Esophagus squamous epithelium (tissue), 5 donors: Measurements from ENCODE around the gene CD6. TPM values are rescaled to one million over a fixed set of nuclear protein-coding genes. Genes with fewer than 3 reads are reported as not detected.
"Not testable (repeated sequence)": the region's sequence is repeated elsewhere in the genome, so short reads cannot be mapped to it uniquely, and the experiment has no call there.

Source experiments
- DNase-seq: peaks from one replicate; lab custom pipeline; 2025; lab: John Stamatoyannopoulos, UW
- H3K27ac ChIP-seq, 4 donors: fragments of 200-600 bp; sonication (generic); one replicate each; pipeline ENCODE4 v1.5.1; 2016 to 2019; ENCODE audit warnings: mild to moderate bottlenecking in 1 of 4
- H3K27me3 ChIP-seq, 4 donors: fragments of 200-600 bp; sonication (generic); 1 replicate in 3 of 4; 2 replicates in 1 of 4; pipeline versions ENCODE4 v1.5.1 to v1.6.0; 2017 to 2021; ENCODE audit warnings: antibody characterized with exemption in 1 of 4
- H3K36me3 ChIP-seq, 3 donors: fragments of 200-600 bp; sonication (generic); one replicate each; pipeline ENCODE4 v1.5.1; 2016 to 2019
- H3K4me1 ChIP-seq, 3 donors: fragments of 200-600 bp; sonication (generic); one replicate each; pipeline ENCODE4 v1.5.1; 2017 to 2019
- H3K4me3 ChIP-seq, 4 donors: fragments of 200-600 bp; sonication (generic); 1 replicate in 3 of 4; 2 replicates in 1 of 4; pipeline ENCODE4 v1.5.1; 2016 to 2019; ENCODE audit warnings: mild to moderate bottlenecking in 2 of 4, moderate library complexity in 1 of 4
- H3K9me3 ChIP-seq, 3 donors: fragments of 200-600 bp; sonication (generic); one replicate each; pipeline ENCODE4 v1.5.1; 2016 to 2019
- POLR2A ChIP-seq, 4 donors: fragments of 450-650 bp; IDR thresholded peaks; one replicate each; pipeline ENCODE4 v1.6.1; 2017; ENCODE audit warnings: antibody characterized with exemption in 4 of 4, mild to moderate bottlenecking in 4 of 4, moderate library complexity in 3 of 4
- WGBS, 2 donors: methylation state at CpG; one replicate each; pipeline ENCODE4 v1.1.5; 2018; 5-methylcytosine and 5-hydroxymethylcytosine counted together
- intact Hi-C: fragments of 100-400 bp; cut with DNase I; formaldehyde crosslinking; loops from one replicate; pipeline ENCODE4 v1.15.0; 2022
- total RNA-seq, 4 donors: library from RNA; depleted of rRNA; stranded (reverse); fragments of >200 nt; gene quantifications; one replicate each; pipeline ENCODE4 v1.1.0, GENCODE V29; 2016
- TF ChIP-seq, protein P1 (sequence below), 6 experiments: fragments of 450-650 bp in 4 of 6; fragments of 200-600 bp in 2 of 6; sonication (generic) in 2 of 6; IDR thresholded peaks; one replicate each; pipeline ENCODE4 v1.5.1; 2016 to 2019; ENCODE audit warnings: antibody characterized with exemption in 6 of 6, mild to moderate bottlenecking in 4 of 6, moderate library complexity in 4 of 6
- donor health status: DM: yes; HTN: yes; CAD: no.

Gene CD6
- total RNA-seq, 4 donors from 2014 or later = 0.79 to 4.4 (median 1.4) TPM

DNA sequence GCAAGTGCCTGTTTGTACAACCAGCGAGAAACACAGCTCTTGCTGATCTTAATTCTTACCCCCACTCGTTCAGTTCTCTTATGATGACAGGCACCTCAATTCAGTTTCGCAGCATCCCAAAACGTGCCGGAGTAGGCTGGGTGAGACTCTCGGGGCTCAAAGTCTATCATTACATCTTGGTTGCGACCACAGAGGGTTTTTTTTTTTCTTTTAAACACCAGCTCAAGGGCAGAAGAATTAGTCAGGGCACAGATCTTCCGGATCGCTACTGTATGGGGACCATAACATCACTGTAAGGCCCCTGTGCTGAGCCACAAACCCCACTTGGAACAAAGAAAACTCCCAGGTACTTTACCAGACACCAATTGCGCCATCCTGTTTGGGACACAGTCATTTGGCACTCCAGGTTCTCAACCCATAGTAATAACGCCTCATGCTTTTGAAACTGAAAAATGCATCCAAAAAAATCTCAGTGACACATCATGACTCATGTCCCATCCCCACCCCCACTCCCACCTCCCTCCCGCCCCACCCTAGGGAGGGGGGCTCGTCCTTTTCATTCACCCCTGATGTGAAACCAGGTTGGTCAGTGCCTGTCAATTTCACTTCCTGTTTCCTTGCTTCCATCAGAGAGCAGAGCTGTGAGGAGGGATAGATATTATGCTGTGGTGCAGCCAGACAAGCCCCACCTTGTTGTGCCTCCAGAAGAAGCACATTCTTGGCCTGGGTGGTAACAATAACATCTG is 89.8 kb downstream of the CD6 start:
- TF ChIP-seq, protein P1, sequence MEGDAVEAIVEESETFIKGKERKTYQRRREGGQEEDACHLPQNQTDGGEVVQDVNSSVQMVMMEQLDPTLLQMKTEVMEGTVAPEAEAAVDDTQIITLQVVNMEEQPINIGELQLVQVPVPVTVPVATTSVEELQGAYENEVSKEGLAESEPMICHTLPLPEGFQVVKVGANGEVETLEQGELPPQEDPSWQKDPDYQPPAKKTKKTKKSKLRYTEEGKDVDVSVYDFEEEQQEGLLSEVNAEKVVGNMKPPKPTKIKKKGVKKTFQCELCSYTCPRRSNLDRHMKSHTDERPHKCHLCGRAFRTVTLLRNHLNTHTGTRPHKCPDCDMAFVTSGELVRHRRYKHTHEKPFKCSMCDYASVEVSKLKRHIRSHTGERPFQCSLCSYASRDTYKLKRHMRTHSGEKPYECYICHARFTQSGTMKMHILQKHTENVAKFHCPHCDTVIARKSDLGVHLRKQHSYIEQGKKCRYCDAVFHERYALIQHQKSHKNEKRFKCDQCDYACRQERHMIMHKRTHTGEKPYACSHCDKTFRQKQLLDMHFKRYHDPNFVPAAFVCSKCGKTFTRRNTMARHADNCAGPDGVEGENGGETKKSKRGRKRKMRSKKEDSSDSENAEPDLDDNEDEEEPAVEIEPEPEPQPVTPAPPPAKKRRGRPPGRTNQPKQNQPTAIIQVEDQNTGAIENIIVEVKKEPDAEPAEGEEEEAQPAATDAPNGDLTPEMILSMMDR (IDR thresholded peaks at IDR 0.05) = no peak
- TF ChIP-seq POLR2A (IDR thresholded peaks at IDR 0.05) = no peak
- DNase-seq = no peak
- Histone ChIP-seq H3K27me3 (no peaks in the 10 kb centered on the region), H3K4me3 (no peak overlapping the region), H3K36me3 (no peaks in the 10 kb centered on the region), H3K9me3 (no peaks in the 10 kb centered on the region), H3K27ac (peak overlapping the region; percentile 41 to 73 (median 57)), H3K4me1 (peaks cover 7 to 19% (median 10%) of the 10 kb centered on the region in 3 donors)
- 32 to 45% methylated on average over 13 of the region's 13 CpGs for WGBS, 2 donors
- intact Hi-C loops = no loop called here

DNA sequence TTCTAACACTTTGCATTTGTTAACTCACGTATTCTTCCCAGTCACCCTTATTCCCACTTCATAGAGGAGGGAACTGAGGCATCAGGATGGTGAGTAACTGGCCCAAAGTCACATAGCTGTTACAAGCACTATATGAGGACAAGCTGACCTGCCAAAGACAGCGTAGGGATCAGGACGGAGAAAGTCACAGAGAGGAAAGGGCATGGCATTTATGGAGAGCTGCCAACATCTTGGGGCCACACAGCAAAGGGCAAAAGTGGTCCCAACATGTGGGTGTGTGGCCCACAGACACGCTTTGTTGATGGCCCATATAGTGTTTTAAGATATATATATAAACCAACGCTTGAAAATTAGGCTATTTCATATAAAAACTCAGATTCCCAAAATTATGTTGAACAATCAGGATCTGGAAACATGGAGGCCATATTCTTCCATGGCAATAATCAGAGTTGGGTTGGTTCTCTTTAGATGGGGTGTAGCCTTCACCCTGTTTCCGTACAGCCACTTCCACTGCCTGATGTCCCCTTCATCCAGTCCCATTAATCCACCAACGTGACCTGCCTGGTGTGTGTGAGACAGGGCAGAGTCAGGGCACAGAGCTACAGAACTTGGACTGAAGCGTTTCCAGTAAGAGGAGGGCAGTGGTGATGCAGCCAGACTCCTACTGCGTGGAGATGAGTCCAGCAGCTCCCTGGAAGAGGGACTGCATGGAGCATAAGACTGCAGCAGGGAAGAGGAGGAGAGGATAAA is 90.9 kb downstream of the CD6 start:
- Histone ChIP-seq H3K27me3 (no peaks in the 10 kb centered on the region), H3K36me3 (no peaks in the 10 kb centered on the region), H3K27ac (peak overlapping the region in 2 of 4 donors; percentile 41 to 73), H3K4me3 (no peak overlapping the region), H3K4me1 (peaks cover 7 to 19% (median 10%) of the 10 kb centered on the region in 3 donors), H3K9me3 (no peaks in the 10 kb centered on the region)
- intact Hi-C loops = no loop called here
- DNase-seq = no peak
- 79 to 84% methylated on average over 7 to 9 of the region's 9 CpGs for WGBS, 2 donors
- no peak for TF ChIP-seq POLR2A (IDR thresholded peaks at IDR 0.05)
- TF ChIP-seq, protein P1 (IDR thresholded peaks at IDR 0.05) = no peak

DNA sequence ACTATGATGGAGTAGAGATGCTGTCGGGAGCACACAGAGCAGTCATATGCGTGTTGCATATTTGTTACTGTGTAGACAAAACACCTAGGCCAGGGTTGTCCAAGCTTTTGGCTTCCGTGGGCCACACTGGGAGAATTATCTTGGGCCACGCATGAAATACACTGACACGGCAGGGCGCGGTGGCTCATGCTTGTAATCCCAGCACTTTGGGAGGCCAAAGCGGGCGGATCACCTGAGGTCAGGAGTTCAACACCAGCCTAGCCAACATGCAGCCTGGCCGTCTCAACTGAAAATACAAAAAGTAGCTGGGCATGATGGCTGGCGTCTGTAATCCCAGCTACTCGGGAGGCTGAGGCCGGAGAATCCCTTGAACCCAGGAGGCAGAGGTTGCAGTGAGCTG is 93.8 kb downstream of the CD6 start:
- H3K36me3 ChIP-seq, H3K4me3 ChIP-seq, DNase-seq, H3K27me3 ChIP-seq, H3K27ac ChIP-seq, H3K9me3 ChIP-seq, intact Hi-C loops: not testable (repeated sequence)
- H3K4me1 ChIP-seq = peaks cover 7 to 17% (median 10%) of the 10 kb centered on the region in 3 donors
- WGBS, 2 donors = 85 to 92% methylated on average over 4 to 10 of the region's 13 CpGs

DNA sequence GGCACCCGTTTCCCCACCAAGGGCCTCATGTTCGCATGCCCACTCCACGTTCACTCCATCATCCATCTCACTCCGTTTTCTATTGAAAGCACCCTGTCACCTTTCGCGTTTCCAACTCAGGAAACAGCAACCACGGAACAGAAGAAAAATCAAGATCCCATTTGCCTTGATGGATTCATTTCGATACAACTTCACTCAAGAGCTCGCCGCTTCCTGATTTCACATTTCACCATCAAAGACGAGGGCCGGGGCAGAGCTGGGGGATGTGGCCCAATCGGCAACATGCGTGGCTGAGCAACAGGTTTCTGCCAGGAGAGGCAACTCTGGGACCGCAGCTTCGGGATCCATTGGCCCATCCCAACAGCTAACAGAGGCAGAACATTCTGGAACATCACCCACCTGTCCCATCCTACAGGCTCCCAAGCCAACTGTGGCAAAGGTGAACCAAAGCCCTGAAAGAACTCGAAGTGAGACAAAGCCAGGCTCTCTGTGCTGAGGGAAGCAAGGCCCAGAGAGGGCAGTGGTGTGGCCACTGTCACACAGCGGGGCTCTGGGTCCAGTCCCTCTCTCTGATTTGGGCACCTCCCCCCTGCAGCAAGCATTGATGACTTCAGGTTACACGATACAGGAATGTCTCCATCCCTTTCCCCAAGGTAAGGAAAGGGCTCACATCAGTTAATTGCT is 94.6 kb downstream of the CD6 start:
- 74 to 87% methylated on average over 9 to 13 of the region's 19 CpGs for WGBS, 2 donors
- DNase-seq = no peak

DNA sequence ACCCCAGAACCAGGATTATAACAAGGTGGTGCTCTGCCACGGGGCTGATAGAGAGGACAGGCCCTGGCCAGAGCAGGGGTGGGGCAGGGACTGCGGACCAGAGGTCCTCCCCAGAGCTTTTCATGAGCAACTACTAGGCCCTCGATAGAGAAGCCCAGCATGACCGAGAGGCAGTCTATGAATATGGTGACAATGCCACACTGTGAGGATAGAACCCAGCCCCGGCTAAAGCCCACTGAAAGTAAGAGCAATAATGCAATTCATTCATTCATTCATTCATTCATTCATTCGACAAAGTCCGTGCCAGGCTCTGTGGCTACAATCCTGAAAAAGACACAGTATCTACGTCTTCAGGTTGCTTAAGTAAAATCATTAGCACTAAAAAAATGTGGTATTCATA is 95.2 kb downstream of the CD6 start:
- intact Hi-C loops = no loop called here
- WGBS, 2 donors = 78 to 89% methylated on average over 4 to 7 of the region's 8 CpGs
- no peak for TF ChIP-seq POLR2A (IDR thresholded peaks at IDR 0.05)
- TF ChIP-seq, protein P1 (IDR thresholded peaks at IDR 0.05) = no peak
- H3K9me3 ChIP-seq = no peaks in the 10 kb centered on the region
- no peak overlapping the region for H3K4me3 ChIP-seq
- peaks cover 0 to 2% (median 0%) of the 10 kb centered on the region in 3 donors for H3K4me1 ChIP-seq
- no peak overlapping the region for H3K27ac ChIP-seq
- no peaks in the 10 kb centered on the region for H3K36me3 ChIP-seq
- H3K27me3 ChIP-seq = no peaks in the 10 kb centered on the region
- no peak for DNase-seq

More for the DNA sequence above, 94.6 kb downstream of the CD6 start:
- no peaks in the 10 kb centered on the region for H3K36me3 ChIP-seq
- H3K4me3 ChIP-seq = no peak overlapping the region
- intact Hi-C loops = no loop called here
- peaks cover under 1 to 8% (median 4%) of the 10 kb centered on the region in 3 donors for H3K4me1 ChIP-seq
- H3K9me3 ChIP-seq = no peaks in the 10 kb centered on the region
- TF ChIP-seq POLR2A (IDR thresholded peaks at IDR 0.05) = no peak
- TF ChIP-seq, protein P1 (IDR thresholded peaks at IDR 0.05) = no peak
- no peaks in the 10 kb centered on the region for H3K27me3 ChIP-seq
- H3K27ac ChIP-seq = no peak overlapping the region
